HG03108 (cell line): ENCODE results near the gene THSD8.
"Not testable (repeated sequence)": the region's sequence is repeated elsewhere in the genome, so short reads cannot be mapped to it uniquely, and the experiment has no call there.

Experiments used
- ATAC-seq: cut with Tn5 transposase; IDR thresholded peaks from one replicate; pipeline ENCODE4 v1.9.1; 2021; ENCODE audit warnings: moderate library complexity; ENCODE audit not compliant: unreplicated experiment

The THSD8 gene

GRCh38 chr19:12821761-12822160 is 19.9 kb downstream of the THSD8 start:
- no peak for ATAC-seq

DNA sequence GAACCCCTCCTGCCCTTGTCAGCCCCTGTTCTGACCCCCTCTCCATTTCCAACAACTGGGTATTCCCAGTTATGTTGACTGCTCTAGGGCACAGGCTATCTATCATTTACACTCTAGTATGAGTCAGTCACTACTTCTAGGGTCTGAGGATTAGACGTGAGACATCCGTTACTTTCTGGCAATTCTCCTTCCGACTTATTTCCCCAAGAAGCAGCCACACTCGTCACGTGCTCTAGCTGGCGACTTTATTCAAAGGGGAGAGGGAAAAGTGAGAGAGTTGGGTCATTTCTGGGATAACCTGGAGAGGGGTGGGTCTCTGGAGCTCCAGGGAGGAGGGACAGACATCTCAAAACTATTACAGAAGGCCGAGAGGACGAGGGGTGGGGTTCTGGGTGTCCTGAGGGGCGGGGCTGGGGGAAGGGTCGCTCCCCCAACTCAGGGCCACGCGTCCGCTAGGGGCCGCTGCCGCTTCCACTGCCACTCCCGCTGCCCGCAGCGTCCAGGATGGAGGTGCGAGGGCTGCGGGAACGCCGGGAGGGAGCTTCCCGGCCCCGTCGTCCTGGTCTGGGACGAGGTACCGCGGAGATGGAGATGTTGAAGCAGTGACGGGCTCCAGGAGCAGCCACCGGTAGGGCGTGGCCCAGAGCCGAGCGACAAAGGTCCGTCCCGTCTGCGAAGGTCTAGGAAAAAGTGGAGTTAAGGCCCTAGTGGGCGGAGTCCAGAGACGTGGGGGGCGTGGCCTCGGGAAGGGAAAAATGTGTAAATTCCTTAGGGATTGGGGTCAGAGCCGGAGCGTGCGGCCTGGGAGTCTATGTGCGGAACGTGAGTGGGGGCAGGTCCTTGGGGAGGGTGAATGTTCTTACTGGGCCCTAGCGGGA is 23.6 kb downstream of the THSD8 start:
- no peak for ATAC-seq

GRCh38 chr19:12828494-12828893 is 26.6 kb downstream of the THSD8 start:
- no peak for ATAC-seq

DNA sequence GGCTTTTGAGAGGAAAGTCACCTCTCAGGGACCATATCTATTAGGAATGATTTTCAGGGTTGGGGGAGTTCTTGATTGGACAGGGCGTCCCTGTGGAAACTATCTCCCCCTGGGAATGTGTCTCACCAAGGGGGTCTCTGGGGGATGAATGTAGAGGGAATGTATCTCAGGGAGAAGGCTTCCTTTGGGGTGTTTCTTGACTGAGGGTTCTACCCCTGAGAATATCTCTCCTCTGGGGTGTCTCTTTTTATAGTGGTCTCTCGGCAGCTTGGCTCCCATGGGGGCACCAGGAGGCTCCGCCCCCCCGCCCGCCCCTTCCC is 31.5 kb downstream of the THSD8 start:
- no peak for ATAC-seq

DNA sequence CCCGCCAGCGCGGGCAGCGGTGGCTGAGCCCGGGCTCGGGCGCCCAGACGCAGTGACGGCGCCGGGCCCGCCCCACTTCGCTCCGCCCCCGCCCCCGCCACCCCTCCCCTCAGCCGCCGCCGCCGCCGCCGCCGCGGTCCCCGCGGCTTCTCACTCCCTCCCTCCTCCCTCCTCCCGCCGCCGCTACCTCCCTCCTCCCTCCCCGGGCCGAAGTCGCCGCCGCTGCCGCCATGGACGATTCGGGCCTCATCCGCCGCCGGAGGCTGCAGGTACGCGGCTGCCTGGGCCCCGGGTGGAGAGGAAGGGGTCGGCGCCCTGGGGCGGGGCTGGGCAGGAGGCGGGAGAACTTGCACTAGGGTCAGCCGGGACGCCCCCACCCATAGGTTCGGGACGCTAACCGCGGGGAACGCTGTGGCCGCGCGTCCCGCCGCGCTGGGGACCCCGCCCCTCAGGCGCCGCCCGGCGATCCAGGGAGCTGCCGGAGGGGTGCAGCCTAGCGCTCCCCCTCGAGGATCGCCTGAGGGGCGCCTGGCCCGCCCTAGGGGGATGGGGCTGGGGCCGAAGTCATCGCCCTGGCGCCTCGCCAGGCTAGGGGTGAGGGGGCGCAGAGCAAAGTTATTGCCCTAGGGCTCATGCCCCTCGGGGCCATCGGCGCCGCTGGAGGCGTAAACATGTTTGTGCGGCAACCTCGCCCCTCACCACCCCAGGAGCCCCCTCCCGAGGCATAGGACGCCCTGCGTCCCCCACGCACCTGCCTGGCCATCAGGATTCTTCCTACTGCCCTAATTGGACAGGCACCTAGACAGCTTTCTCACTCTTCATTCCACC is 32.1 kb downstream of the THSD8 start:
- no peak for ATAC-seq

DNA sequence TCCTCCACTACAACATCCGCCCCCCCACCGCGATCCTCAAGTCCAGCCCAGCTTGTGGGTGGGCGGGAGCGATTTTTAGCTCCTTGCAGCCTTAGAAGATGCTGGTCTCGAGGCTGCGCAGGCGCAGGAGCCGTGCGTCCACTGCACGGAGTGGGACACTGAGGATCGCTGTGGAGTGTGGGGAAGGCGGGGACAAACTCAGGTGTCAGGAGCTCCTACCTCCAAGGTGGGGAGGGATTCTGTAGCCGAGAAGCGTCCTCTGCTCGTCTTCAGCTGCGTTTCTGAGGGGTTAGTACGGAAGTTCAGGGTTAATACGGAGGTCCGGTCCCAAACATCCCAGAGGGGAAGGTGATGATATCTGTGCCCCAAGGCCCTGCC is 32.7 kb downstream of the THSD8 start, which contains the start of gene RTBDN:
Gene RTBDN (minus strand): TSS at position 14 of the 378 bp plus-strand sequence. CDS start 4,600 bp downstream, outside the sequence.
- no peak for ATAC-seq

DNA sequence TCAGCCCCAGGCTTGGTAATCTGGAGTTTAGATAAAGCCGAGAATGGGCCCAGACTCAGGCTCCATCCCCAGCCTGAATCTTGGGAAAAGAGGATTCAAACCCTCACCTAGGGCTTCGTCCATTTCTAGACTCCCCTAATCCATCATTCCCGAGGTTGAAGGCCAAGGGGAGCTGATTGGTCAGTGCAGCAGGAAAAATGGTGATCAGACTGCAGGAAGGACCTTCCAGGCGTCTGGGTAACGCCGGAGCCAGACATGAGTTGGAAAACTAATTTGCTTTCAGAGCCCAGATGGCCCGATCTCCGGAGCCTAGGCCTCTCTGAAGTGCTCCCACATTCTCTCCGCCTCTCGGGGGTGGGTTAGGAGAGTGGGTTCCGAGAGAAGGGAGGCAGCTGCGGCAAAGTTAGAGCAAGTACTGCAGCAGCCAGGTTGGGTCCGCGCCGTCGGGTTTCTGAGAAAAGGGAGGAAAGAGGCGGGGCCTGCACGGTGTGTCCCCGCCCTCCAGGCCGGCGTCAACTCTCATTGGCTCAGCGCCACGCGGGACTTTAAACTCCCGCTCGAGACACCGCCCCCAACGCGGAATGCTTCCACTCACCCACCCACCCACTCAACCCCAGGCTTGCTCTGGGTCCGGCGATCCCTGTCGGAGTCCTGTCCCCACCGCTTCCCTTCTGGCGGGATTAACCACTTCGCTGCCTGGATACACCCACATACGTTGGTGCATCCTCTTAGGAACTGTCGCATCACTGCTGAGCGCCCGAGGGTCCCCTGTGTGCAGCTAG is 33.3 kb downstream of the THSD8 start:
- no peak for ATAC-seq

GRCh38 chr19:12836529-12836863 is 34.6 kb downstream of the THSD8 start:
- ATAC-seq, result no peak

- ATAC-seq, result no peak
Measured at GRCh38 chr19:12837225-12837624, 35.4 kb downstream of the THSD8 start.

DNA sequence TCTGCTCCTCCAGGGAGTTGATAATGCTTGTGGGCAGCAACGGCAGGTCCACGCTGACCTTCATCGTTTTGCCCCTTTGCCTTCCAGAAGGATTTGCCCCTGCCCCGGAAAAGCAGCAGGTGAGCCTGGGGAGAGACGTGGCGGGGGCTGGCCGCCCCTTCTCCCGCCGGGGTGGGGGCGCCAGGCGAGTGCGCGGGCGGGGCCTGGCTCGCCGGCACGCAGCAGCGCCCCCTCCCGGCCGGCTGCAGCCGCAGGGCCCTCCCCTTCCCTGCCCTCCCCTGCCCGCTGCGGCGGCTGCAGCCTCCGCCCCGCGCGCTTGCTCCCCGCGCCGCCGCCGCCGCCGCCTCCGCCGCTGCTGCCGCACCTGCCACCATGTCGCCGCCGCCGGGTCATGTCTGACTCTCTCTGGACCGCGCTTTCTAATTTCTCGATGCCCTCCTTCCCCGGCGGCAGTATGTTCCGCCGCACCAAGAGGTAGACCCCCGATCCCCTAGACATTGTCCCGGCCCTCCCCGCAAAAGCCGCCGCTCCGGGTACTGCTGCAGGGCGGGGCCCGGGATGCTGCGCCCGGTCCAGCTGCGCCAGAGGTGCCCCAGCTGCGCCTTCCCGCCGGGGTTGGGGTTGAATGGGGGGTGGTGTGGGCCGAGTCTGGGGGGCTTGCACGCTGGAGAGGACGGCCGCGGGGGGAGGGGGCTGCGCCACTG is 36.5 kb downstream of the THSD8 start, which contains the start of gene MAST1:
Gene MAST1 (plus strand): TSS at position 334 of the 704 bp plus-strand sequence. CDS start 58 bp downstream, at position 392.
- no peak for ATAC-seq

DNA sequence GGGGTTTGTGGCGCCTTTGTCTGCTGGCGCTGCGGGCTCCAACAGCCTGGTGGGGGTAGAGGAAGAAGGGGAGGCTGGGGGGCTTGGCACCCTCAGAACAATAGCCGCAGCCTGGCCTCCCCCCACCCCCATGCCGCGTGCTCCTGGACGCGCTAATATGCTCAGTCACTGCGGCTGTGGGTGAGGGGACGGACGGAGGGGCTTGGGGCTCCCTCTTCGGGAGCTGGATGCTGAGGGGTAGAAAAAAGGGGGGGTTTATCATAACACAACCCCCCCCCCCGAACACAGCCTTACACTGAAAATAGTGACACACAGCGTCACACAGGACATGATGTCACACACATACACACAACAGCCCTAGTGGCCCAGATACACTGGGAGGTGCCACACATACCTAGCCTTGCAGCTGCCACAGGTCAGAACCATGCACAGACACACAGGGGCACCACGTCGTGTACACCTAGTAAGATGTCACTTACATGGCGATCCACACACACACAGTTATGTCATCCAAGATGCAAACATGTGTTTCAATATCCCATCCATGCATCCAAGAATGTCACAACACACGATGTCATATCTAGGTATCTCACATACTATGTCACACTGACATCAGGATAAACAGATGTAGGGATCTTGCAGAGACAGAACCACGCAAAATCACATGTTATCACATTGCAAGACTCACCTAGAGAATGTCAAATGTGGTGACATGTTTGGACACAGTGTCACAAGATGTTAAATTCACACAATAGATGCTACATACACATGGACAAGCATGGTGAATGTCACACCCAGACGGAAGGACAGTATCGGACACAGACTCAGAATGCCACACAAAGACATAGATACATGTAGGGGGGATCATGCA is 37.3 kb downstream of the THSD8 start:
- ATAC-seq, result no peak

GRCh38 chr19:12840091-12841079 is 38.5 kb downstream of the THSD8 start:
- no peak for ATAC-seq

- no peak for ATAC-seq
Measured at GRCh38 chr19:12841094-12841493, 39.2 kb downstream of the THSD8 start.

GRCh38 chr19:12842511-12842910 is 40.6 kb downstream of the THSD8 start:
- no peak for ATAC-seq

DNA sequence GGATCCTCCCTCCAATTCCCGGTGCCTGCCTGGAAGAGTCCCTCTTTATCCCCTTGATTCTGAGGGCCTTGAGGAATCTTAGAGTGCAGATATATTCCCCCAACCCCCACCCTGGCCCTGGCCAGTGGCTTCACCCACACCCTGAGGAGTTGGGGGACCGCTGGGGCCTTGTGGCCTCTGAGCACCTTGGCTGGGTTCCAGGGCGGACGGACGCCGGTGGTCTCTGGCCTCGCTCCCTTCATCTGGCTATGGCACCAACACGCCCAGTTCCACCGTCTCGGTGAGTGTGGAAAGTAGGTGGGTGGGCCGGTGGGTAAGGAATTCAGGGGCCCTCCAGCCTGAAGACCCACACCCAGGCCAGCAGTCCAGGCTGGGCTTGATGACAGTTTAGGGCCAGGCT is 41.5 kb downstream of the THSD8 start:
- ATAC-seq, result no peak

- ATAC-seq, result no peak
Measured at GRCh38 chr19:12843999-12844732, 42.3 kb downstream of the THSD8 start.

- ATAC-seq, result not testable (repeated sequence)
Measured at GRCh38 chr19:12846613-12847012, 44.7 kb downstream of the THSD8 start.
